HEK293 (cell line): ENCODE results near the gene EIF4G3.
"Not testable (repeated sequence)": the region's sequence is repeated elsewhere in the genome, so short reads cannot be mapped to it uniquely, and the experiment has no call there.

Experiments used
- CTCF ChIP-seq: fragments of 450-650 bp; formaldehyde crosslinking; IDR thresholded peaks from 2 replicates; pipeline ENCODE4 v1.5.1; 2016; ENCODE audit warnings: missing biosample characterization, missing genetic modification characterization
- KLF1 ChIP-seq: fragments of 450-650 bp; formaldehyde crosslinking; IDR thresholded peaks from 2 replicates; pipeline ENCODE4 v1.5.1; 2016; ENCODE audit warnings: missing biosample characterization, missing genetic modification characterization
- PRDM4 ChIP-seq: fragments of 450-650 bp; formaldehyde crosslinking; IDR thresholded peaks from 2 replicates; pipeline ENCODE4 v1.5.1; 2017; ENCODE audit warnings: missing biosample characterization, missing genetic modification characterization
- YY1 ChIP-seq: fragments of 450-650 bp; formaldehyde crosslinking; IDR thresholded peaks from 2 replicates; pipeline ENCODE4 v1.5.1; 2018; ENCODE audit warnings: missing biosample characterization, missing genetic modification characterization
- ZBTB7A ChIP-seq: fragments of 450-650 bp; formaldehyde crosslinking; IDR thresholded peaks from 2 replicates; pipeline ENCODE4 v1.5.1; 2016; ENCODE audit warnings: low read depth, missing biosample characterization, missing genetic modification characterization
- ZNF121 ChIP-seq: fragments of 450-650 bp; formaldehyde crosslinking; IDR thresholded peaks from 2 replicates; pipeline ENCODE4 v1.5.1; 2016; ENCODE audit warnings: missing biosample characterization, missing genetic modification characterization
- ZNF175 ChIP-seq: fragments of 450-650 bp; formaldehyde crosslinking; IDR thresholded peaks from 2 replicates; pipeline ENCODE4 v1.5.1; 2016; ENCODE audit warnings: missing biosample characterization, missing genetic modification characterization
- ZNF362 ChIP-seq: fragments of 450-650 bp; formaldehyde crosslinking; IDR thresholded peaks from 2 replicates; pipeline ENCODE4 v1.5.1; 2016; ENCODE audit warnings: missing biosample characterization, missing genetic modification characterization
- ZNF473 ChIP-seq: fragments of 450-650 bp; formaldehyde crosslinking; IDR thresholded peaks from 2 replicates; pipeline ENCODE4 v1.5.1; 2017; ENCODE audit warnings: missing biosample characterization, missing genetic modification characterization
- ZSCAN23 ChIP-seq: fragments of 450-650 bp; formaldehyde crosslinking; IDR thresholded peaks from 2 replicates; pipeline ENCODE4 v1.5.1; 2016; ENCODE audit warnings: missing biosample characterization, missing genetic modification characterization
- TF ChIP-seq, protein P1 (sequence below): fragments of 450-650 bp; formaldehyde crosslinking; IDR thresholded peaks from 2 replicates; pipeline ENCODE4 v1.5.1; 2016; ENCODE audit warnings: missing biosample characterization, missing genetic modification characterization

DNA sequence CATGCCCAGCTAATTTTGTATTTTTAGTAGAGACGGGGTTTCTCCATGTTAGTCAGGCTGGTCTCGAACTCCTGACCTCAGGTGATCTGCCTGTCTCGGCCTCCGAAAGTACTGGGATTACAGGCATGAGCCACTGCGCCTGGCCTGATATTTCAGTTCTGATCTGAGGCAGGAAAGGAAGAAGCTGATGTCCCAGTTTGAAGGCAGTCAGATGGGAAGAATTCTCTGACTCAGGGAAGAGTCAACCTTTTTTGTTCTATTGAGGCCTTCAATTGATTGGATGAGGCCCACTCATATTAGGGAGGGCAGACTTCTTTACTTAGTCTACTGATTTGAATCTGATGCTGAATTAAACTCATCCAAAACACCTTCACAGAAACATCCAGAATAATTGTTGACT is 24.5 kb upstream of the EIF4G3 start:
- TF ChIP-seq ZBTB7A (tag by site-specific recombination); CTCF (tag by site-specific recombination); PRDM4 (tag by site-specific recombination); ZNF362 (tag by site-specific recombination); KLF1 (tag by site-specific recombination); ZNF473 (tag by site-specific recombination); ZNF175 (tag by site-specific recombination); ZSCAN23; YY1 (tag by site-specific recombination); ZNF121 (tag by site-specific recombination): not testable (repeated sequence)
- TF ChIP-seq, protein P1, sequence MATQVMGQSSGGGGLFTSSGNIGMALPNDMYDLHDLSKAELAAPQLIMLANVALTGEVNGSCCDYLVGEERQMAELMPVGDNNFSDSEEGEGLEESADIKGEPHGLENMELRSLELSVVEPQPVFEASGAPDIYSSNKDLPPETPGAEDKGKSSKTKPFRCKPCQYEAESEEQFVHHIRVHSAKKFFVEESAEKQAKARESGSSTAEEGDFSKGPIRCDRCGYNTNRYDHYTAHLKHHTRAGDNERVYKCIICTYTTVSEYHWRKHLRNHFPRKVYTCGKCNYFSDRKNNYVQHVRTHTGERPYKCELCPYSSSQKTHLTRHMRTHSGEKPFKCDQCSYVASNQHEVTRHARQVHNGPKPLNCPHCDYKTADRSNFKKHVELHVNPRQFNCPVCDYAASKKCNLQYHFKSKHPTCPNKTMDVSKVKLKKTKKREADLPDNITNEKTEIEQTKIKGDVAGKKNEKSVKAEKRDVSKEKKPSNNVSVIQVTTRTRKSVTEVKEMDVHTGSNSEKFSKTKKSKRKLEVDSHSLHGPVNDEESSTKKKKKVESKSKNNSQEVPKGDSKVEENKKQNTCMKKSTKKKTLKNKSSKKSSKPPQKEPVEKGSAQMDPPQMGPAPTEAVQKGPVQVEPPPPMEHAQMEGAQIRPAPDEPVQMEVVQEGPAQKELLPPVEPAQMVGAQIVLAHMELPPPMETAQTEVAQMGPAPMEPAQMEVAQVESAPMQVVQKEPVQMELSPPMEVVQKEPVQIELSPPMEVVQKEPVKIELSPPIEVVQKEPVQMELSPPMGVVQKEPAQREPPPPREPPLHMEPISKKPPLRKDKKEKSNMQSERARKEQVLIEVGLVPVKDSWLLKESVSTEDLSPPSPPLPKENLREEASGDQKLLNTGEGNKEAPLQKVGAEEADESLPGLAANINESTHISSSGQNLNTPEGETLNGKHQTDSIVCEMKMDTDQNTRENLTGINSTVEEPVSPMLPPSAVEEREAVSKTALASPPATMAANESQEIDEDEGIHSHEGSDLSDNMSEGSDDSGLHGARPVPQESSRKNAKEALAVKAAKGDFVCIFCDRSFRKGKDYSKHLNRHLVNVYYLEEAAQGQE (tag by site-specific recombination) = not testable (repeated sequence)
